Tibial nerve (tissue), 4 donors: ENCODE measurements around the gene ENPP6.

Source experiments
- CTCF ChIP-seq, 5 experiments: fragments of 200-600 bp in 3 of 5; fragments of 450-650 bp in 2 of 5; sonication (generic) in 3 of 5; IDR thresholded peaks; one replicate each; pipeline ENCODE4 v1.5.1; 2016 to 2019; ENCODE audit warnings: antibody characterized with exemption in 5 of 5, mild to moderate bottlenecking in 3 of 5, moderate library complexity in 2 of 5
- EP300 ChIP-seq, 2 donors: sonication (generic); formaldehyde crosslinking; IDR thresholded peaks; one replicate each; pipeline ENCODE4 v1.6.1; 2017; ENCODE audit warnings: antibody characterized with exemption in 2 of 2, mild to moderate bottlenecking in 1 of 2

DNA sequence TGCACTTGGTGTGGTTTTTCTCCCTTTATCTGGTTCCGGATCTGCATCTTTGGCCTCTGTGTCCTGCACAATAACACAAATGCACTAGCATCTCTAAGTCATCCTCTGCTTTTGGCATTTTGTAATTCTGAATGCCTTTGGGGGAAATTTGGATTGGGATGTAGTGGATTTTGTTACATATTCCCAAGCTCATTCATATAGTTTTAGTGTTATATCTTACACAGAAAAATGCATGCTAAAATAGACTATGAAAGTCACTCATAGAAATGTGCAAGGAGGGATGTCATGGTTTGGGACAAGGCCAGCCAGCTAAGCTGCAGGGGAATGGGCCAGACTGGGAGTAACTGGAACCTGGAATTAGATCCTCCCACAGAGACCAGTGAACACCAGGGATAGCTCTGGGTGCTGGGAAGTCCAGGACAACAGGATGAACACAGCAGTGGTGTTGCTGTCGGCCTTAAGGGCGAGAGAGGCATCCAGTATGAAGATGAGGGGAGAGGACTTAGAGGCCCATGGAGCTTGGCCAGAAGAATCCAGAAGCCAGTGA lies 20.1 kb downstream of the ENPP6 start:
- TF ChIP-seq CTCF (IDR thresholded peaks at IDR 0.05) (no peak), EP300 (IDR thresholded peaks at IDR 0.05) (no peak)
